GM21447 (cell line): Measurements from ENCODE around the gene RASL10A.

ENCODE experiments used
- ATAC-seq: cut with Tn5 transposase; IDR thresholded peaks from one replicate; pipeline ENCODE4 v1.9.1; 2021; ENCODE audit not compliant: unreplicated experiment

The RASL10A gene

DNA sequence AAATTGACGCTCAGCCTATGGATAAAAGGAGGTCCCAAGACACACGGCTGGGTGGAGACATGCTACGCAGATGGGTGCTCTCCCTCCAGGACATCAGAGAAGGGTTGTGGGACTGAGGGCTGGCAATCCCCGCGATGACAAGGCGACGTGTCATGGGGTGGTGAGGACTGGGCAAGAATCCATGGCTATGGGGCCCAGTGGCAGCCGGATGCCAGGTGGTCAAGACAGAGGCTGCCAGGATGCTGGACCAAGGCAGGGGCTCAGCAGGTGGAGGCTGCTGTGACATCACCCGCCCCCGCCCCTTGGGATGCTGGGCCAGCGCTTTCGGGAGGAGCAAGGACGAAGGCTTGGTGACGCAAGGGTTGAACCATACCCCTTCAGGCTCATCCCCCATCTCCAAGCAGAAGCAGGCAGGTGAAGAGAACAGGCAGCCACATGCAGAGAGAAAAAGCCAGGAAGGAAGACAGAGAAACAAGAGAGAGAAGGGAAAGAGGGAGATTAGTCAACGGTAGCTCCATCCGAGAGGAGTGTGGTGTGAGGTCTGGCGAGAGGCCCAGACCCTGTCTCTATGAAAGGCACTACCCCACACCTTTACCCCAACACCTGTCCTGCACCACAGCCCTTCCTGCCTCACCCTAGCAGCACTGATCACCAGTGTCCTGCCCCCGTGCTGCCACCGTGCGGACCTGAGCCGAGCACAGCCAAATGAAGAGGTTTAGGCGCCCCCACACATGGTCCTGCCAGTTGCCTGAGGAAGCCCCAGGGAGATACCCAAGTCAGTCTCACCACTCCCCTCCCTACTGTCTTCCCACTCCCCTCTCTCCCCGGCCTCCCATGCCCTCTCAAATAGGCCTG is 24.1 kb upstream of the RASL10A start:
- no peak for ATAC-seq

DNA sequence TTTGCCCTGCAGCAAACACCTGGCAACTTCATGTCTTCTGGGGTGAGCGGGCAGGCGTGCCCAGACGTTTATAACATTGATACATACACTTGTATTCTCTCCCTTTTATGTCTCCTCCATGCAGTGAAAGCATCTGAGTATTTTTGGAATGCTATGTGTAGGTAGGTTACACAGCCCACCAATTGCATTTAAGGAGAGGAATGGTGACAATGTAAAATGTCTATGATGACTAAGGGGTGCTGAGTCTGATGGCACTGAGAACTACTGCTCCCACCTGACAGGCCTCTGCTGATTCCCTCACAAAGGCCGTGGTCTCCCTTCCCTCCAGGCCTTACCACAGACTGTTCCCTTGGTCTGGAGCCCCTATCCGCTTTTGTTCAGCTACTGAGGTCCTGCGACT is 22.9 kb upstream of the RASL10A start:
- no peak for ATAC-seq

DNA sequence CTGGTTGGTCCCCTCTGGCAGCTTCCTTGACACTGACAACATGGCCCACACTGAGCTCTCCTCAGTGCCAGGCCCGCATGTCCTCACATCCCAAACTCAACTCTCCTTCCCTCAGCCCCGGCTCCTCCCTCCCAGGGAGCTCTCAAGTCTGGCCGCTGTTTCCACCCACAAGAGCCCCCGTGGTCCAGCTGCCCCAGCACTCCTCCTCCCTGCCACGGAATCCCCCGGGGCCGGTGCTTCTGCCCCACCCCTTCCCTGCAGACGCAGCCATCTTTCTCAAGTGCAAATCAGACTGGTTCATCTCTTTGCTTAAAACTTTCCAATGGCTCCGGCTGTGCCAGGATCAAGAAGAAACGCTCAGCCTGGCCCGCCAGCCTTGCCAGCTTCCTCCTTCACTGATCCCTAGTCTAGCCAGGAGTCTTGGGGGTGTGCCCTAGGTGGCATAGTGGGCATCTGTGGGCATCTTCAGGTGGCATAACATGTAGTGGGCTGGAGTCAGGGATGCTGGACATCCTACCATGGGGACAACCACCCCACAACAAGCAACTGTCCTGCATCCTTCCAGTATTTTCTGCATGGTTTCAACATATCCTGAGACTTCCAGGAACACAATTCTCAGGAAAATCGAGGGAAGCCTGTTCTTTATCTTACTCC is 22.3 kb upstream of the RASL10A start:
- no peak for ATAC-seq

DNA sequence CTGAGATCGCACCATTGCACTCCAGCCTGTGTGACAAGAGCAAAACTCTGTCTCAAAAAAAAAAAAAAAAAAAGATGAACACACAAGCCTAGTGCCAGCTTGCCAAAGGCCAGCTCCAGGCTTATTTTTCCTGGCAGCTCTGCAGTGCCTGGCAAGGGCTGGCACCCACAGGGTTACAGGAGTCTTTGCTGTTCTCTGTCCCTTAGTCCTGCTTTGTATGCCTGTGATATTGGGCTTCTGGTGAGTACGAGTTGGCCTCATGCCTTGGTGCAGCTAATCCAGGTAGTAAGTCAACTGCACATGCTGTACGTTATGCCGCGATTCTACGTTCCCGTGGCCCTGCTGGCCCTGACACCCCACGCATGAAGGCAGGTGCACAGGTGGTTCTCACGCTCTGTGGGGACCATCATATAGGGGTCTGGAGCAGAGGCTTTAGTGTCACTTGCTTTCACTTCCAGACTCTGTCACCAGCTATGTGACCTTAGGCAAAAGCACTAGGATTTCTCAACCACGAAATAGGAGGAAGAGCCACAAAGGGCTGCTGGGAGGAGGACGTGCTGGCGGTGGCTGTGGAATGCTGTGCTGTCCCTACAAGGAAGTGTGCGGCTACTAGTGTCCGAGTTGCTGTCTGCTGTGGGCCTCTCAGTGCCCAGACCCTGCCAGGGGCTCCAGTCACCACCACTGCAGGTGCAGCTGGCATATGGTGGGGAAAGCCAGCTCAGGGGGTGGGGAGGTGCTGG is 21.4 kb upstream of the RASL10A start:
- ATAC-seq: no peak

DNA sequence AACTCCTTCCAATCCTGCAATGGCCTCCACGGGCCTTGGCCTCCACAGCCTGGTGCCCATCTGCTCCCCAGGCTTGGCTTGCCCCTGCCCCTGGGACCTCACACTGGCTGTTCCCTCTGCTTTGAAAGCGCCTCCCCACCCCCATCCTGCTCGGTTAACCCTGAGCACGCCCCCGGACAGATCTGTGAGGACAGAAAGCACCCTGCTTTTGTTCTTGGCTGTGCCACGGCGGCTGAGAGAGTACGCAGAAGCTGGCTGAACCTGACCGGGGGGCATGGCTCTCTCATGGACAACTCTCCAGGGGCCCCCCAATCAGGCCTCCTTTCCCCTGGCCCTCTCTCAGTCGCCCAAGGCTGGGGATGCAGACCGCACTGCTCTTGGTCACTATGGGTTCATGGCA is 20.2 kb upstream of the RASL10A start:
- ATAC-seq: no peak

DNA sequence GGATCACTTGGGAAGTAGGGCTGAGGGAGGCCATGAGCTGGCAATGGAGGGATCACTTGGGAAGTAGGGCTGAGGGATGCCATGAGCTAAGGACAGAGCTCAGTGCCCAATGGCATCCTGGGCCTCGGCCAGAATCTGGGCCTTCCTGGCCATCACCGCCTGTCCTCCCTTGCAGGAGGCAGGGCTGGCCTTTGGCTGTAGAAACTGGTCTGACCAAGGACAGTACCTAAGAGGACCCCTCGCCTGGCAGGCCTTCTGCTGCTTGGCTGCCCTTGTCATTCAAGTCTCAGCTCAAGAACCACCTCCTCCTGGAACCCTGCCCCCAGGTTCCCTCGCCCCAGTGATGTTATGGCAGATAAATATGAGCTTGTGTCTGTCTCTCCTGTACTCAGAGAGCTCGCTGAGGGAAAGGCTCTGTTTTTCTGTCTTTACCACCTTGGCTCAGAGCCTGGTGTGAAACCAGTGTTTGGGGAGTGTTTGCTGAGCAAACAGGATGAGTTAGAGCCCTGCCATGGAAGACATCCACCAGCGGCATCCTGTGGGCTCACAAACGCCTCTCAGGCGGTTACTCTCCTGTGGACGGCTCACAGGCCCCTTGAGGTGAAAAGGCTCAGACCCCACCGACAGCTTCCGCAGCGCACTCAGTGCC is 19.3 kb upstream of the RASL10A start:
- no peak for ATAC-seq

DNA sequence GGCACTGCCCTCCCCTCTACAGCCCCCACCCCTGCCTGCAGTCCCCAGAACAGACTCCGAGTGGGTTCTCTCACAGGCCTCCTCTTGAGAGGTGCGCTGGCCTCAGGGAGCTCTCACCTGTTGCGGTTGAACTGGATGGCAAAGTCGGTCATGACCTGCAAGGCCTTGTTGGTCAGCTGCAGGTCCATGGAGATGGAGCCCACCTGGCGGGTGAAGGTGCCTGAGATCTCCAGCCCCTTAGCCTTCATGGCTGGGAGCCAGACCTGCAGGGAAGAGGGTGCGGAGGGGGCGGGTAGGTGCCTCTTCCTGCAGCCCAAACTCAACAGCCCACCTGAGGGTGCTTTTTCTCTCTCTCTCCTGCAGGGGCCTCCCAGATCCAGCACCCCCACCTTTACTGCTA is 18.7 kb upstream of the RASL10A start:
- ATAC-seq: no peak

DNA sequence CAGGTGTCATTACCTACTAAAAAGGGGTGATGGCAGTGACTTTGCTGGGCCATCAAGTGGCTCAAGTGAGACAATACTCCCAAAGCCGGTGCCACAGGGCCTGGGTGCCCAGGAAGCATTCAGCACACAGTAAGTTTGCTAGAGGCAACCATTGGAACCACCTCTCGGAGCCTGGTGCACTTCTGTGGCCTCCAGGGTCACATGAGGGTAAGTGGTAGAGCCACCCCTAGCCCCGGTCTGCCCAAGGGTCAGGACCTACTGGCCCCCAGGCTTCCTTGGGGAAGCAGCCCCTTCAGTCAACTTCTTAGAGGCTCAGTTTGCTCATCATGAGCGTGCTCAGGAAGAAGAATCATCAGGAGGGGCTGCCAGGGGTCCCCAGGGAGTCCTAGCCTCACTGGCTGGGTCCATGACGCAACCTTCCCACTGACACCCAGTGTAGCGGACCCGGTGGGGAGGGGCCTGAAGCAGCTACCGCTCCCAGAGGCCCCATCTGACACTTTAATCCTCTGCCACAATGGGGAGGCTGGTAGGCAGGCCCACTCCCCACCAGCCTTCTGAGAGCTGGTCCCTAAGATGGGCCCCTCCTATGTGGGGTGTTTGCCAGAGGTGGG is 17.5 kb upstream of the RASL10A start:
- ATAC-seq: no peak

DNA sequence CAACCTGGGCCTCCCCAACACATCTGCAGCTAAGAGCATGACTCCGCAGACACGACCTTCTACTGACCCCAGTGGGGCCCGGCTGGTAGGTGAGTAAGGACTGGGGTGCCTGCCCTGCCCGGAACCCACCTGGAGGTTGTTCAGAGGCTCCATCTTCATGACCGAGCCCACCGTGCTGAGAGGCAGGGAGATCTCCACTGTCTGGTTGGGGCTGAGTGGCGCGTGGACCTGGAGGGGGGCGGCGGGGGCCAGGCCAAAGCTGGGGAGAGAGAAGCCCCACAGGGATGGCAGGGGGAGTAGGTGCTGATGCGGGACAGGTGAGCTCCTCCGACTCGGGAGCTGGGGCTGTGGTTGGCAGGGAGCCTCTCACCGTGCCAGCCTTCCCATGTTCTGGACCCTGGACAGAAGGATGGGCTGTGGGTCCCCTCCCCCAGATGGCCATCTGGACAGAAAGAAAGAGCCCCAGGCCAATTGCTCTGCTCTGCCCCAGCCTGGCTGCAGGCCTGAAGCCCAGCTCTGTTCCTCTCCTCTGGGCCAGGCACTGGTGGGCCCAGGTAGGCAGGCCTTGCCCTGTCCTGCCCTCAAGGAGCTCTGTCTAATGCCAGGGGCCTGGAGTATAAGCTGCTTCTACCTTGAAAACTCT is 16.3 kb upstream of the RASL10A start:
- ATAC-seq: no peak

DNA sequence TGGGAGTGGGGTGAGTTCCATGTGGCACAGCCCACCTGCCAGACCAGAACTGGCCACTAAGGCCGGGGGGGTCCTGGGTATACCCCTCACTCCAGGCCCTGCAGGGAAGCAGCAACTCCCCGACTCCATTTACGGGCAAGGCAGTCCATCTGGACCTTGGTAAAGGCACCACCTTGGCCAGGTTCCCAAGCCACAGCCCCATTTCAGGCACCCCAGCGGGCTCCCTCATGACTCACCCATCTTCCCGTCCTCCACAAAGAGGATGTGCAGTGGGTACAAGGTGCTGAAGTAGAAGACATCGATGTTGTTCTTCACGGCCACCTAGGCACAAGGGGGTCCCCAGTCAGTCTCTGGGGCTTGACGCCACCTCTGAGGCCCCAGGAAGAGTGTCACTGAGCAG is 15.7 kb upstream of the RASL10A start:
- no peak for ATAC-seq

DNA sequence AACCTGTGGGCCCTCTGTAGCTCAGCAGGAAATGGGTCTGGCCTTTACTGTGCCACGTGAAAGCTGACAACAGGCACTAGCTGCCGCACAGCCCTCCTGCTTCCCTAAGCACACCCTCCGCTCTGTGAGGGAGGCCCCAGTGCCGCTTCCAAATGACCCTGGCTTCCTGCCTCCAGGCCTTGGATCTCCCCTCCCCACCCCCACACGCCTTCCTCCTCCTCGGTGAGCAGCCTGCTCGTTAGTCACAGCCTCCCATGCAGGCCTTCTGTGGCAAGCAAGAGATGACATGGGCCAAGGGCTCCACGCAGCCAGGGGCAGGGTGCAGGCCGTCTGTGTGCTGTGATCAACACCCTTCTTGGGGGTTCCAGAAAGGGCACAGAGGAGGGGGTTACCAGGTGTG is 15.3 kb upstream of the RASL10A start:
- no peak for ATAC-seq

DNA sequence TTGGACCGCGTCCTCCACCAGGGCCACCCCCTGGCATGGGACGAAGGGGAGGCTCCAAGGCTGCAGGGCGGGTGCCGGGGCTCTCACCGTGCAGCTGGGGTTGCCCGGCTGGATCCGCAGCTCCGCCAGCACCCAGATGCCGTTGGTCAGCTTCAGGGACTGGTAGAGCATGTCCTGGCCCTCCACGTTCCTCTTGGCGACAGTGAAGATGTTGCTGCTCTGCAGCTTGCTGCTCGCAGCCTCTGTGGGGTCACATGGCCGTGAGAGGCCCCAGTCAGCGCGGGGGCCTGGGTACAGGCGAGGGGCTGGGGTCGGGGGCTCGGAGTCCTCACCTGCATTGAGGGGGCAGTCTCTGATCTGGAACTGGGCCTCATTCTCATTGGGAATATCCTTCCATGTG is 14.8 kb upstream of the RASL10A start:
- no peak for ATAC-seq

DNA sequence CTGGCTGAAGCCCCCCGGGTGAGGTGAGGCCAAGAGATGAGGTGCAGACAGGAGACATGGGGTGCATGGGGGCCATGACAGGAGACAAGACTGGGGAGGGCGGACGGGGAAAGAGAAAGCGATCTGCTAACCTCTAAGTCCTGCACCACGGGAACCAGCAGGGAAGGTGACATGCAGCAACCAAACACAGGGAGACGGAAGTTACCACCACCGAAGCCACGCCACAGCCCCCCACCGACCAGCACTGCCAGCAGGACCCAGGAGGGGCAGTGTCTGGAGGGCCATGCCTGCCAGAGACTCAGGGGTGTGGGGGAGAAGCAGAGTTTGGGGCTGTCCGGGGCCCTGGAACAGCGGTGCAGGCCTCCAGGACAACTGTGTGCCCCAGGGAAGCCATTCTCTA is 14.1 kb upstream of the RASL10A start:
- no peak for ATAC-seq

DNA sequence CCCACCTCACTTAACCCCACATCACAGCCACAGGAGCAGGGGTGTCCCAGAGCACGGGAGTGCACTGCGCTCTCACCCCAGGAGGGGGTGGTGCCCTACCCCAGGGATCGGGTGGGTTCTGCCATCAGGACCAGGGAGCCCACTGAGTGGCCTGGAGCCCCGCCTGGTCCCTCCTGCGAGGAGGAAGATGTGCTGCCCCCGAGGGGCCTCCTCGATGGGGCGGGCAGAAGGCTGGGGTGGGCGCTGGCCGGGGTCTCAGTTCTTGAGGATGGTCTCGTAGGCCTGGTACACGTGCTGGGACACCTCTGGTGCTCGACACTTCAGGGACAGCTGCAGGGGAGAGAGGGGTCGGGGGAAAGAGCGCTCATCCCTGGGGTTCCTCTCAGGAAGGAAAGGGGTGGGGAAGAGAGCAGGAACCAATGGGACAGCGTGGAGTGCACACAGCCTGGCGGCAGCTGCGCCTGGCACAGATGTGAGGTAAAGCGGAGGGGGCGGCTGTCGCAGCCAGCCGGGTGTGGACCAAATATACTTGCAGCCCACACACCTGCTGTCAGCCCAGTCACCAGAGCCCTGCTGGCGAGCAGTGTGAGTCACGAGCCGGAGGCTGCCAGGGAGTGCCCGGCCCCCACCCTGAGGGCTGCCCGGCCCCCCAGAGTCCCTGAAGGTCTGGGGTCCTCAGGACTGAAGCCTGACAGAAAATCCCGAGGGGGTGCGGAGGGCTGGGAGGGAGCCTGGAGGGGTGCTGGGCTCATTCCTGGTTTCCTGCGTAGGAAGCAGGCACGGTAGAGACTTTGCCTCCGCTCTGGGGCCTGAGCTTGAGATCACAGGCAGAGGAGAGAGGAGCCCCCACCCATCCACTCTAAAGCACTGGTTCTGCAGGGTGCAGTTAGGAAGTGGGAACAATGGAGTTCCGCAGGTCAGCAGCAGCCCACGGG is 13.3 kb upstream of the RASL10A start:
- no peak for ATAC-seq

DNA sequence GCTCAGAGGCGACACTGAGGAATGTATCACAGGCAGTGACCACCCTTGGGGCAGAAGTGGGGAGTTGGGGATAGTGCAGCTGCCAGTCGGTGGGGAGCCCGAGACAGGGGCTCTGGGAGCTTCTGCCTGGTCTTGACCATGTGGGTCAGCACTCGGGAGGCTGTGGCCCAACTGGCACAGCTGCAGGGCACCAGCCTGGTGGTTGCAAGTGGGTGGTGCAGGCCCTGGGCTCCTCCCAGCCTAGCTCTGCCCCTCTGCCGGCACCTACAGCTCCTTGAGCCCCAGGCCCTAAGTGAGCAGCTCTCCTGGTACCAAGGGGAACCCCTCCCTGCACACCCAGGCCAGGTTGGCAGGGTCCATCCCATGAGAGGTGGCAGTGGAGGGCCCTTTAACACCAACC is 12.6 kb upstream of the RASL10A start:
- no peak for ATAC-seq

DNA sequence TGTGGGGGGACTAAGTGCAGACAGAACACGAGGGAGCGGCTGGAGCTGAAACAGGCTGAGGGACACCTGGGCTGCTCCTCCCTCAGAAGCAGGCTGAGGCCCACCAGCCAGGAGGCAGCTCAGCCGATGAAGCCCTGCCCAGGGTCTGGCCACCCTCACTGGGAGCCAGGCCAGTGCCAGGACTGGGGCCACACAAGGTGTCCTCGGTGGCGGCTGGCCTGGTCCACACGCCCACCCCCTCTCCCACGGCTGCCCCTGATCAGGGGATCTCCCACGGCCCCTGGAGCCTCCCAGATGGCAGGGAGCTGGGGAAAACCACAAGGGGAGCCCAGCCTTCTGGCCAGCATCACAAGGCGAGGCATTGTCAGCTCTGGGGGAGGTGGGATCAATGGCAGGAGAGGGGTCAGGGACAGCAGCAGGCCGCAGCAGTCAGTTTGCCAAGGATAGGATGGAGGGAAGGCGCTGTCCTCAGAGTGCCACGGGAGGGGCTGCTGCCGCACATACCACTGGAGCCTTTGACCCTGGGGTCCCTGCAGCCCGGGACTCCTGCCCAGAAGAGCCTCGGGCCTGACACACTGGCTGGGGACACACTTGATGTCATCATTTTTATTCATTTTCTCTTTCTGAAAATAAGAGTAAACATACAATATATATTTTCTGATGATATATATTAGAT is 11.7 kb upstream of the RASL10A start:
- no peak for ATAC-seq

DNA sequence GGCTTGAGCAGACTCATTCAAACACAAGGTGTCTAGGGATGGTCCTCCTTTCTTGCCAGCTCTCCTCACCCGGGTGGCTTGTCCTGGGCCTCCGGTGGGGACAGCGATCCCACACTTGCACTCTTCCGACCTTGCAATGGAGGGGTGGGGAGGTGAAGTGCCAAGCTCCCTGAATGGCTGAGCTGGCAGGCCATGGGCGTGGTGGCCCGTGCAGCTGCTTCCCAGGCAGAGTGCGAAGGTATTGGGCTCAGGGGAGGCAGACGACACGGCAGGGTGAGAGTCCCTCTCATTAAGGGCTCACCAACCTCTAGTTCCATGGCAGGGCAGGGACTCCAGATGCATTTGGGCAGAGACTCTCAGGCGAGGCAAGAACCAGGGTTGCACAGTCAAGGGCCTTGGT is 11.0 kb upstream of the RASL10A start:
- ATAC-seq: no peak

DNA sequence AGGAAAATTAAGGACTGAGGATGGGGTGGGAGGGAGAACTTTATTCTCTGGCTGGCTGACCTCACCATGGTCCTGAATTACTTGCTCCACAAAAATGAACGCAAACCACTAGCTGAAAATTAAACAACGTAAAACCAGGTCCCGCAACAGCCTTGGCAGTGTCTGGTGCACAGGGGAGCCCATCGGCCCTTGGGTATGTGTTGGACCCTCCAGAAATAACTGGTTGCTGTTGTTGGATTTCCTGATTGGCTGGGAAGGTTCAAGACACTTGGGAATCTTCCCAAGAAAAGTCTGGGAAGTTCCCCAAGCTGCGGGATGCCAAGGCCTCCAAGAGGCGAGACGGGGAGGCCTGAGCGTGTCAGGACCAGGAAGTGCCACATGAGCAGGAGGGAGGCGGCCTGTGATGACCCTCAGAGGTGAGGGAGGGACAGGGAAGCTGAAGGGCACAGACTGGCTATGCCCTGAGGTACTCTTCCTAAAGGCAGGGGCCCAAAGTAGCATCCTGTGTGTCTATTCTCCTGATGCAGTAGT is 10.4 kb upstream of the RASL10A start:
- no peak for ATAC-seq

DNA sequence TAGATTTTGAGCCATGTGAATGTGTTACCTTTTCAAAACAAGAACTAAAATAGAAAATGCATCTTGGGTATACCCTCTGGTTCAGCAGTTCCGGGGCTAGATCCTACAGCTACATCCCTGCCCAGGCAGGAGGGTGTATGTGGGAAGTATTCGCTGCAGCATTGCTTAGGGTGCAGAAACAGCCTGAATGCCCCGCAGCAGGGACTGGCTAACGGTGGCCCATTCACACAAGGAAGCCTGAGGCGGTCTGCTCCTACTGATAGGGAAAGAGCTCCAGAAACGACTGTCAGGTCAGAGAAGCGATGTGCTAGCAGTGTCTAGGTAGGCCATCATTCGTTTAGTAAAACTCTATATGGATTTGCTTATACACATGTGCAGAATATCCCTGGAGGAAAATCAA is 9.9 kb upstream of the RASL10A start:
- ATAC-seq: no peak
